GM12878 (cell line): ENCODE data around the gene SP110. TPM values are rescaled to one million over a fixed set of nuclear protein-coding genes. Genes with fewer than 3 reads are reported as not detected.
A peak's percentile ranks its signal among the peaks of the same experiment; 100 is the strongest.

Experiments used
- ASH2L ChIP-seq: fragments of 300-600, 200-600 bp; sonication (generic); IDR thresholded peaks from 2 replicates; pipeline ENCODE4 v1.6.1; 2017; ENCODE audit warnings: low read depth, mild to moderate bottlenecking, borderline replicate concordance
- BACH1 ChIP-seq: fragments of 450-650 bp; IDR thresholded peaks from 2 replicates; pipeline ENCODE4 v1.6.1; 2017; ENCODE audit warnings: mild to moderate bottlenecking, borderline replicate concordance
- CHD2 ChIP-seq: IDR thresholded peaks from 2 replicates; pipeline ENCODE4 v1.6.1; 2011; ENCODE audit warnings: low read depth, low read length, improper control_type of control experiment, borderline replicate concordance
- CHD4 ChIP-seq: fragments of 200-600 bp; sonication (generic); IDR thresholded peaks from 2 replicates; pipeline ENCODE4 v1.6.1; 2016; ENCODE audit warnings: mild to moderate bottlenecking
- CREB1 ChIP-seq: IDR thresholded peaks from 2 replicates; pipeline ENCODE4 v1.6.1; 2012; ENCODE audit warnings: low read depth, mild to moderate bottlenecking, inconsistent platforms
- CREM ChIP-seq: IDR thresholded peaks from 2 replicates; pipeline ENCODE4 v1.6.1; 2014; ENCODE audit warnings: antibody characterized with exemption, low read depth
- EGR1 ChIP-seq, 2 experiments: IDR thresholded peaks; 1 replicate in 1 of 2; 2 replicates in 1 of 2; pipeline ENCODE4 v1.6.1; 2011 to 2012; ENCODE audit warnings: low read depth in 2 of 2, low read length in 2 of 2, borderline replicate concordance in 1 of 2, mild to moderate bottlenecking in 1 of 2, moderate library complexity in 1 of 2
- EP300 ChIP-seq, 2 experiments: fragments of 150-350 bp in 1 of 2; IDR thresholded peaks; 2 replicates each; pipeline ENCODE4 v1.6.1; 2011 to 2012; ENCODE audit warnings: low read depth in 2 of 2, low read length in 2 of 2, borderline replicate concordance in 1 of 2, improper control_type of control experiment in 1 of 2, inconsistent platforms in 1 of 2; ENCODE audit not compliant: control insufficient read depth in 1 of 2
- GABPA ChIP-seq: IDR thresholded peaks from 2 replicates; pipeline ENCODE4 v1.6.1; 2014; ENCODE audit warnings: antibody characterized with exemption, low read depth, mild to moderate bottlenecking, inconsistent platforms
- NFIC ChIP-seq: IDR thresholded peaks from 2 replicates; pipeline ENCODE4 v1.6.1; 2012; ENCODE audit warnings: low read depth, mild to moderate bottlenecking, inconsistent platforms, low read length, moderate library complexity
- NR2C2 ChIP-seq: IDR thresholded peaks from 2 replicates; pipeline ENCODE4 v1.6.1; 2011; ENCODE audit warnings: borderline replicate concordance, low read depth; ENCODE audit not compliant: control insufficient read depth, insufficient read length
- NRF1 ChIP-seq: conservative IDR thresholded peaks from 2 replicates; pipeline ENCODE4 v1.6.1; 2011; ENCODE audit warnings: mild to moderate bottlenecking, low read depth, low read length, improper control_type of control experiment
- POLR2AphosphoS5 ChIP-seq: IDR thresholded peaks from 2 replicates; pipeline ENCODE4 v1.6.1; 2011; ENCODE audit warnings: mild to moderate bottlenecking, low read length, inconsistent platforms
- SIX5 ChIP-seq: IDR thresholded peaks from 2 replicates; pipeline ENCODE4 v1.6.1; 2011; ENCODE audit warnings: mild to moderate bottlenecking, low read depth, low read length, moderate library complexity; ENCODE audit not compliant: severe bottlenecking
- SMARCA5 ChIP-seq: fragments of 450-650 bp; IDR thresholded peaks from 2 replicates; pipeline ENCODE4 v1.6.1; 2017; ENCODE audit warnings: mild to moderate bottlenecking
- SMC3 ChIP-seq: IDR thresholded peaks from 2 replicates; pipeline ENCODE4 v1.6.1; 2011; ENCODE audit warnings: low read length, improper control_type of control experiment, borderline replicate concordance
- SRF ChIP-seq, 2 experiments: IDR thresholded peaks; 2 replicates each; pipeline ENCODE4 v1.6.1; 2011; ENCODE audit warnings: low read depth in 2 of 2, low read length in 2 of 2, mild to moderate bottlenecking in 1 of 2, moderate library complexity in 1 of 2
- SUPT20H ChIP-seq: IDR thresholded peaks from 2 replicates; pipeline ENCODE4 v1.6.1; 2011; ENCODE audit warnings: low read depth, mild to moderate bottlenecking, low read length, moderate library complexity, borderline replicate concordance; ENCODE audit not compliant: control insufficient read depth
- TAF1 ChIP-seq: IDR thresholded peaks from 2 replicates; pipeline ENCODE4 v1.6.1; 2011; ENCODE audit warnings: mild to moderate bottlenecking, low read depth, low read length, borderline replicate concordance
- YBX1 ChIP-seq: fragments of 450-650 bp; IDR thresholded peaks from 2 replicates; pipeline ENCODE4 v1.6.1; 2016; ENCODE audit warnings: antibody characterized with exemption
- YY1 ChIP-seq: IDR thresholded peaks from 2 replicates; pipeline ENCODE4 v1.6.1; 2011; ENCODE audit warnings: low read depth, mild to moderate bottlenecking, low read length
- ZNF207 ChIP-seq: fragments of 450-650 bp; IDR thresholded peaks from 2 replicates; pipeline ENCODE4 v1.6.1; 2014; ENCODE audit warnings: antibody characterized with exemption, mild to moderate bottlenecking, borderline replicate concordance
- polyA plus RNA-seq, 11 experiments: library from polyadenylated mRNA; depleted of rRNA in 4 of 11; unstranded in 6 of 11; stranded (reverse) in 5 of 11; fragments of >200 nt; fragmentation: Nextera tagmentation in 4 of 11; fragmentation: Illumina TruSeq in 1 of 11; extraction: Ambion mirVana in 4 of 11; extraction: Trizol in 1 of 11; gene quantifications; 1 replicate in 1 of 11; 2 replicates in 10 of 11; pipeline versions ENCODE4 v1.2.1 to v1.2.3, GENCODE V29; 2011 to 2016; ENCODE audit warnings: inconsistent platforms in 2 of 11, missing spikeins in 2 of 11, low read depth in 1 of 11
- total RNA-seq, 4 experiments: library from RNA; depleted of rRNA in 3 of 4; stranded (reverse); fragments of >200 nt in 3 of 4; fragmentation: Illumina TruSeq in 1 of 4; extraction: Trizol in 1 of 4; gene quantifications; 2 replicates each; pipeline versions ENCODE4 v1.2.1 to v1.2.3, GENCODE V29; 2013 to 2021
- TF ChIP-seq, protein P1 (sequence below): fragments of 450-650 bp; formaldehyde crosslinking; IDR thresholded peaks from 2 replicates; pipeline ENCODE4 v1.5.0; 2022; ENCODE audit warnings: mild to moderate bottlenecking, missing genetic modification characterization
- TF ChIP-seq, protein P2 (sequence below): IDR thresholded peaks from 2 replicates; pipeline ENCODE4 v1.6.1; 2012; ENCODE audit warnings: low read depth, low read length, improper control_type of control experiment
- TF ChIP-seq, protein P3 (sequence below): IDR thresholded peaks from 2 replicates; pipeline ENCODE4 v1.6.1; 2011; ENCODE audit warnings: mild to moderate bottlenecking, low read depth, low read length, moderate library complexity; ENCODE audit not compliant: insufficient replicate concordance
- TF ChIP-seq, protein P4 (sequence below): fragments of 450-650 bp; IDR thresholded peaks from 2 replicates; pipeline ENCODE4 v1.6.1; 2016; ENCODE audit warnings: mild to moderate bottlenecking

Gene SP110
- total and polyA plus RNA-seq, 10 of the 15 experiments (the other 5 are each of a cell fraction or from before 2014, with no cell fraction given) = 81.2 to 149 (median 100) TPM

DNA sequence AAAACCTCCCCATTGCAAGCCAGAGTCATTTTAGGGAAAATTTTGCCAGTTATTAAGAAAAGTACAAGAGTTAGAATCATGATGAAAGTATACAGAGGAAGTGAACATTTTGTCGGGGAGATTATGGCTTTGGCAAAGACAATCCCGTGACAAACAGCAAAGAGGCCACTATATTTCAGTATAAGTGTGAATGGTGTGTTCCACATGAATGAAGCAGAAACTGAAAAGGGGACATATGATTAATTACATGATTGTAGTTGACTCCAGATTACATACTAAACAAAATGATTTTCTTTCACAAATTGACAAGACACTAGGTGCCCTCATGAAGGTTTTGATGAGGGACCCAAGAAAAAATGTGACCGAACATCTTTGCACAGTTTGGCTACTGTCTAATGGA lies 47.8 kb upstream of the SP110 start (continued):
- TF ChIP-seq, protein P1, sequence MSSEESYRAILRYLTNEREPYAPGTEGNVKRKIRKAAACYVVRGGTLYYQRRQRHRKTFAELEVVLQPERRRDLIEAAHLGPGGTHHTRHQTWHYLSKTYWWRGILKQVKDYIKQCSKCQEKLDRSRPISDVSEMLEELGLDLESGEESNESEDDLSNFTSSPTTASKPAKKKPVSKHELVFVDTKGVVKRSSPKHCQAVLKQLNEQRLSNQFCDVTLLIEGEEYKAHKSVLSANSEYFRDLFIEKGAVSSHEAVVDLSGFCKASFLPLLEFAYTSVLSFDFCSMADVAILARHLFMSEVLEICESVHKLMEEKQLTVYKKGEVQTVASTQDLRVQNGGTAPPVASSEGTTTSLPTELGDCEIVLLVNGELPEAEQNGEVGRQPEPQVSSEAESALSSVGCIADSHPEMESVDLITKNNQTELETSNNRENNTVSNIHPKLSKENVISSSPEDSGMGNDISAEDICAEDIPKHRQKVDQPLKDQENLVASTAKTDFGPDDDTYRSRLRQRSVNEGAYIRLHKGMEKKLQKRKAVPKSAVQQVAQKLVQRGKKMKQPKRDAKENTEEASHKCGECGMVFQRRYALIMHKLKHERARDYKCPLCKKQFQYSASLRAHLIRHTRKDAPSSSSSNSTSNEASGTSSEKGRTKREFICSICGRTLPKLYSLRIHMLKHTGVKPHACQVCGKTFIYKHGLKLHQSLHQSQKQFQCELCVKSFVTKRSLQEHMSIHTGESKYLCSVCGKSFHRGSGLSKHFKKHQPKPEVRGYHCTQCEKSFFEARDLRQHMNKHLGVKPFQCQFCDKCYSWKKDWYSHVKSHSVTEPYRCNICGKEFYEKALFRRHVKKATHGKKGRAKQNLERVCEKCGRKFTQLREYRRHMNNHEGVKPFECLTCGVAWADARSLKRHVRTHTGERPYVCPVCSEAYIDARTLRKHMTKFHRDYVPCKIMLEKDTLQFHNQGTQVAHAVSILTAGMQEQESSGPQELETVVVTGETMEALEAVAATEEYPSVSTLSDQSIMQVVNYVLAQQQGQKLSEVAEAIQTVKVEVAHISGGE (CRISPR knock-in tag) = no peak
- TF ChIP-seq CREM (peak; percentile 80), POLR2AphosphoS5 (no peak), YBX1 (no peak), EP300 (IDR thresholded peaks at IDR 0.05; ENCODE audit: borderline replicate concordance in 1 of 2, control insufficient read depth in 1 of 2, low read depth in 2 of 2, low read length in 2 of 2) (peak; percentile 94 to 97), SRF (IDR thresholded peaks at IDR 0.05; ENCODE audit: low read depth in 2 of 2, low read length in 2 of 2) (no peak), SIX5 (no peak), CHD2 (no peak), SMARCA5 (no peak), CHD4 (no peak), BACH1 (peak; percentile 80; the same call in 1 of the 2 replicates), NRF1 (no peak), NR2C2 (no peak), SUPT20H (no peak), SMC3 (no peak), NFIC (peak; percentile 98), YY1 (0 out of 2 replicates have a peak, but pooled peaks have one; percentile 10), CREB1 (0 out of 2 replicates have a peak, but pooled peaks have one; percentile 42), ASH2L (no peak), EGR1 (IDR thresholded peaks at IDR 0.05; ENCODE audit: borderline replicate concordance in 1 of 2, low read depth in 2 of 2, low read length in 2 of 2) (no peak), TAF1 (no peak), GABPA (no peak), ZNF207 (no peak)
- TF ChIP-seq, protein P2, sequence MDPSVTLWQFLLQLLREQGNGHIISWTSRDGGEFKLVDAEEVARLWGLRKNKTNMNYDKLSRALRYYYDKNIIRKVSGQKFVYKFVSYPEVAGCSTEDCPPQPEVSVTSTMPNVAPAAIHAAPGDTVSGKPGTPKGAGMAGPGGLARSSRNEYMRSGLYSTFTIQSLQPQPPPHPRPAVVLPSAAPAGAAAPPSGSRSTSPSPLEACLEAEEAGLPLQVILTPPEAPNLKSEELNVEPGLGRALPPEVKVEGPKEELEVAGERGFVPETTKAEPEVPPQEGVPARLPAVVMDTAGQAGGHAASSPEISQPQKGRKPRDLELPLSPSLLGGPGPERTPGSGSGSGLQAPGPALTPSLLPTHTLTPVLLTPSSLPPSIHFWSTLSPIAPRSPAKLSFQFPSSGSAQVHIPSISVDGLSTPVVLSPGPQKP = no peak
- TF ChIP-seq, protein P3, sequence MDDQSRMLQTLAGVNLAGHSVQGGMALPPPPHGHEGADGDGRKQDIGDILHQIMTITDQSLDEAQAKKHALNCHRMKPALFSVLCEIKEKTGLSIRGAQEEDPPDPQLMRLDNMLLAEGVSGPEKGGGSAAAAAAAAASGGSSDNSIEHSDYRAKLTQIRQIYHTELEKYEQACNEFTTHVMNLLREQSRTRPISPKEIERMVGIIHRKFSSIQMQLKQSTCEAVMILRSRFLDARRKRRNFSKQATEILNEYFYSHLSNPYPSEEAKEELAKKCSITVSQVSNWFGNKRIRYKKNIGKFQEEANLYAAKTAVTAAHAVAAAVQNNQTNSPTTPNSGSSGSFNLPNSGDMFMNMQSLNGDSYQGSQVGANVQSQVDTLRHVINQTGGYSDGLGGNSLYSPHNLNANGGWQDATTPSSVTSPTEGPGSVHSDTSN = peak; percentile 77
- TF ChIP-seq, protein P4, sequence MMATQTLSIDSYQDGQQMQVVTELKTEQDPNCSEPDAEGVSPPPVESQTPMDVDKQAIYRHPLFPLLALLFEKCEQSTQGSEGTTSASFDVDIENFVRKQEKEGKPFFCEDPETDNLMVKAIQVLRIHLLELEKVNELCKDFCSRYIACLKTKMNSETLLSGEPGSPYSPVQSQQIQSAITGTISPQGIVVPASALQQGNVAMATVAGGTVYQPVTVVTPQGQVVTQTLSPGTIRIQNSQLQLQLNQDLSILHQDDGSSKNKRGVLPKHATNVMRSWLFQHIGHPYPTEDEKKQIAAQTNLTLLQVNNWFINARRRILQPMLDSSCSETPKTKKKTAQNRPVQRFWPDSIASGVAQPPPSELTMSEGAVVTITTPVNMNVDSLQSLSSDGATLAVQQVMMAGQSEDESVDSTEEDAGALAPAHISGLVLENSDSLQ = peak; percentile 93
